SK-N-SH (cell line): Measurements from ENCODE around the gene SEC23IP. TPM values are rescaled to one million over a fixed set of nuclear protein-coding genes. Genes with fewer than 3 reads are reported as not detected.

Experiments
- CTCF ChIA-PET: fragments of 300-600, 350-600 bp; formaldehyde crosslinking; extraction: SDS; loops from one replicate; lab custom pipeline; 2021; lab: Yijun Ruan, JAX
- POLR2A ChIA-PET: fragments of 350-600 bp; sonication (Branson Sonifier 250); formaldehyde crosslinking; extraction: SDS; loops from one replicate; lab custom pipeline; 2020; ENCODE audit warnings: antibody characterized with exemption, inconsistent platforms; lab: Yijun Ruan, JAX
- DNase-seq: peaks from one replicate; pipeline ENCODE4 v3.0.0; 2012
- H2AFZ ChIP-seq: fragments of 200-600 bp; sonication (generic); 2 replicates; pipeline ENCODE4 v1.8.1; 2016; ENCODE audit warnings: antibody characterized with exemption, mild to moderate bottlenecking, low read depth
- H3F3A ChIP-seq: fragments of 200-600 bp; sonication (generic); replicated peaks from 2 replicates; pipeline ENCODE3; 2016; ENCODE audit warnings: antibody characterized with exemption, mild to moderate bottlenecking; ENCODE audit not compliant: insufficient read depth
- H3K27ac ChIP-seq, 2 experiments: fragments of 200-500 bp in 1 of 2; fragments of 200-600 bp in 1 of 2; sonication (Bioruptor generic) in 1 of 2; sonication (generic), shearing (Covaris generic) in 1 of 2; 2 replicates each; pipeline versions ENCODE4 v1.5.1 to v1.6.1; 2014 to 2016; ENCODE audit warnings: low read depth in 2 of 2, inconsistent platforms in 1 of 2, low read length in 1 of 2, mild to moderate bottlenecking in 1 of 2, mixed read lengths in 1 of 2
- H3K27me3 ChIP-seq: fragments of 200-600 bp; sonication (generic), shearing (Covaris generic); 2 replicates; pipeline ENCODE4 v1.6.1; 2016; ENCODE audit warnings: mixed run types; ENCODE audit not compliant: insufficient read depth
- H3K36me3 ChIP-seq, 2 experiments: fragments of 200-500 bp in 1 of 2; fragments of 200-600 bp in 1 of 2; sonication (Bioruptor generic) in 1 of 2; sonication (generic) in 1 of 2; replicated peaks in 1 of 2; 2 replicates each; pipeline versions ENCODE3 to v1.5.1; 2014 to 2016; ENCODE audit warnings: low read length in 1 of 2, mild to moderate bottlenecking in 1 of 2; ENCODE audit not compliant: insufficient read depth in 2 of 2, control insufficient read depth in 1 of 2
- H3K4me1 ChIP-seq, 2 experiments: fragments of 200-500 bp in 1 of 2; fragments of 200-600 bp in 1 of 2; sonication (Bioruptor generic) in 1 of 2; sonication (generic), shearing (Covaris generic) in 1 of 2; 2 replicates each; pipeline versions ENCODE4 v1.5.1 to v1.6.1; 2014 to 2016; ENCODE audit warnings: low read depth in 1 of 2, low read length in 1 of 2, mixed run types in 1 of 2; ENCODE audit not compliant: insufficient read depth in 2 of 2, control insufficient read depth in 1 of 2
- H3K4me2 ChIP-seq: fragments of 200-600 bp; sonication (generic), shearing (Covaris generic); 2 replicates; pipeline ENCODE4 v1.6.1; 2017; ENCODE audit warnings: mixed run types
- H3K4me3 ChIP-seq, 2 experiments: fragments of 200-500 bp in 1 of 2; fragments of 200-600 bp in 1 of 2; sonication (Bioruptor generic) in 1 of 2; sonication (generic), shearing (Covaris generic) in 1 of 2; 2 replicates each; pipeline versions ENCODE4 v1.5.1 to v1.8.1; 2014 to 2016; ENCODE audit warnings: low read depth in 2 of 2, inconsistent platforms in 1 of 2, low read length in 1 of 2, mild to moderate bottlenecking in 1 of 2, mixed read lengths in 1 of 2, moderate library complexity in 1 of 2
- H3K79me2 ChIP-seq: fragments of 200-600 bp; sonication (generic); 2 replicates; pipeline ENCODE4 v1.8.1; 2017; ENCODE audit warnings: mild to moderate bottlenecking; ENCODE audit not compliant: insufficient read depth
- H3K9ac ChIP-seq: fragments of 200-600 bp; sonication (generic); 2 replicates; pipeline ENCODE4 v1.6.1; 2017; ENCODE audit warnings: mixed run types
- H3K9me2 ChIP-seq: fragments of 200-600 bp; sonication (generic); 2 replicates; pipeline ENCODE4 v1.6.1; 2017; ENCODE audit warnings: mixed run types
- H3K9me3 ChIP-seq: fragments of 200-600 bp; sonication (generic); 2 replicates; pipeline ENCODE4 v1.6.1; 2017; ENCODE audit warnings: mixed run types, mild to moderate bottlenecking, moderate library complexity
- H4K20me1 ChIP-seq: fragments of 200-600 bp; sonication (generic); 2 replicates; pipeline ENCODE4 v1.6.1; 2017; ENCODE audit warnings: mild to moderate bottlenecking, mixed run types; ENCODE audit not compliant: insufficient read depth
- CHD2 ChIP-seq: fragments of 150-350 bp; IDR thresholded peaks from 2 replicates; pipeline ENCODE4 v1.6.1; 2018; ENCODE audit warnings: low read length; ENCODE audit not compliant: partially characterized antibody
- CTCF ChIP-seq: fragments of 200-600 bp; sonication (generic); IDR thresholded peaks from 2 replicates; pipeline ENCODE4 v1.6.1; 2017; ENCODE audit warnings: antibody characterized with exemption, mild to moderate bottlenecking, moderate library complexity
- FOXM1 ChIP-seq: IDR thresholded peaks from 2 replicates; pipeline ENCODE4 v1.4.0; 2012; ENCODE audit warnings: low read depth, mild to moderate bottlenecking
- IRF3 ChIP-seq: fragments of 150-350 bp; IDR thresholded peaks from 2 replicates; pipeline ENCODE4 v1.6.1; 2016; ENCODE audit warnings: mild to moderate bottlenecking, low read depth, low read length
- REST ChIP-seq: IDR thresholded peaks from 2 replicates; pipeline ENCODE4 v1.6.1; 2012; ENCODE audit warnings: mild to moderate bottlenecking, low read depth, low read length, moderate library complexity
- SMC3 ChIP-seq: IDR thresholded peaks from 2 replicates; pipeline ENCODE4 v1.6.1; 2012; ENCODE audit warnings: low read depth, low read length, improper control_type of control experiment
- TAF1 ChIP-seq: IDR thresholded peaks from 2 replicates; pipeline ENCODE4 v1.6.1; 2012; ENCODE audit warnings: low read depth, mild to moderate bottlenecking, low read length, moderate library complexity, borderline replicate concordance
- USF1 ChIP-seq: IDR thresholded peaks from 2 replicates; pipeline ENCODE4 v1.4.0; 2012; ENCODE audit warnings: low read depth, borderline replicate concordance
- USF2 ChIP-seq: fragments of 150-350 bp; IDR thresholded peaks from 2 replicates; pipeline ENCODE4 v1.6.1; 2017; ENCODE audit warnings: antibody characterized with exemption, low read length, low read depth, borderline replicate concordance
- WGBS: methylation state at CpG from one replicate; pipeline ENCODE4 v1.1.6; 2017; ENCODE audit warnings: low lambda C conversion rate; 5-methylcytosine and 5-hydroxymethylcytosine counted together
- polyA plus RNA-seq, 3 experiments: library from polyadenylated mRNA; depleted of rRNA; stranded (reverse); fragments of >200 nt; gene quantifications; 2 replicates each; pipeline ENCODE4 v1.2.3, GENCODE V29; 2012

The SEC23IP gene
- polyA plus RNA-seq, 1 of the 3 experiments (the other 2 are of a cell fraction): 23.8 TPM

- no peak for TF ChIP-seq IRF3
- TF ChIP-seq FOXM1: no peak
- no peak for TF ChIP-seq CHD2
- TF ChIP-seq REST: no peak
- no peak for TF ChIP-seq TAF1
- no peak for TF ChIP-seq USF2
- no peak for TF ChIP-seq SMC3
- no peak for TF ChIP-seq CTCF
Observed at GRCh38 chr10:119860866-119861607, 31.5 kb upstream of the SEC23IP start (continued).

- CTCF ChIA-PET: interaction anchor here (0.7 to 14.5 kb wide), 5 partner anchors 10 to 319 kb away, joined by 3 to 156 read pairs (median 4); partner anchors contain the start of genes INPP5F and MCMBP
- Histone ChIP-seq H3K9ac (no peak overlapping the region), H3K4me1 (peaks cover 0 to 5% of the 10 kb centered on the region in 2 experiments; a peak in 1 of 4 replicates), H3K9me2 (no peaks in the 10 kb centered on the region), H3K9me3 (no peaks in the 10 kb centered on the region; the same call in 1 of the 2 replicates), H4K20me1 (peaks cover 54% of the 10 kb centered on the region), H2AFZ (no peak overlapping the region), H3K4me3 (no peak overlapping the region), H3F3A (peaks cover 15% of the 10 kb centered on the region), H3K36me3 (peaks cover 7 to 27% of the 10 kb centered on the region in 2 experiments), H3K4me2 (no peak overlapping the region), H3K27me3 (no peaks in the 10 kb centered on the region), H3K79me2 (peaks cover 100% of the 10 kb centered on the region), H3K27ac (no peak overlapping the region)
- no peak for DNase-seq
- WGBS: 94% methylated on average over 1 of the region's 1 CpG
- POLR2A ChIA-PET: interaction anchor here (1.9 kb wide), 1 partner anchor 9 kb away, joined by 5 read pairs; the partner anchor contains the start of gene MCMBP
- TF ChIP-seq USF1: no peak
Observed at GRCh38 chr10:119862524-119862923, 30.0 kb upstream of the SEC23IP start.
